DND-41 (cell line): ENCODE data around the gene MBD6.

ENCODE experiments used
- CTCF ChIP-seq: IDR thresholded peaks from 2 replicates; pipeline ENCODE4 v1.5.1; 2012; ENCODE audit warnings: borderline replicate concordance, low read length, moderate library complexity, mild to moderate bottlenecking; ENCODE audit not compliant: poor library complexity, severe bottlenecking; ENCODE audit errors: extremely low read depth
- EZH2 ChIP-seq: IDR thresholded peaks from 3 replicates; pipeline ENCODE4 v1.6.1; 2012; ENCODE audit warnings: borderline replicate concordance, low read depth, mild to moderate bottlenecking, moderate library complexity, low read length, inconsistent platforms; ENCODE audit not compliant: severe bottlenecking

GRCh38 chr12:57485695-57486094 lies 36.9 kb upstream of the MBD6 start:
- no peak for TF ChIP-seq CTCF
- TF ChIP-seq EZH2 = no peak
